CD14-positive monocyte (primary cell): Measurements from ENCODE around the gene NDFIP1. TPM values are rescaled to one million over a fixed set of nuclear protein-coding genes. Genes with fewer than 3 reads are reported as not detected.

Experiments
- DNase-seq, 3 donors: peaks; one replicate each; pipeline ENCODE4 v3.0.0-alpha.2; 2011 to 2022
- H2AFZ ChIP-seq: 2 replicates; pipeline ENCODE4 v1.6.0; 2012; ENCODE audit warnings: mild to moderate bottlenecking, low read depth, low read length, inconsistent platforms; ENCODE audit not compliant: insufficient read depth, poor library complexity, severe bottlenecking
- H3K27ac ChIP-seq, 2 donors: 1 replicate in 1 of 2; 2 replicates in 1 of 2; pipeline ENCODE4 v1.5.1; 2012 to 2013; ENCODE audit warnings: low read length in 2 of 2, control low read depth in 1 of 2, inconsistent platforms in 1 of 2, low read depth in 1 of 2, mild to moderate bottlenecking in 1 of 2
- H3K27me3 ChIP-seq, 2 donors: one replicate each; pipeline versions ENCODE4 v1.6.0 to v1.6.1; 2011 to 2013; ENCODE audit warnings: low read length in 2 of 2; ENCODE audit not compliant: control insufficient read depth in 2 of 2, insufficient read depth in 2 of 2
- H3K36me3 ChIP-seq, 2 donors: replicated peaks in 1 of 2; 1 replicate in 1 of 2; 2 replicates in 1 of 2; pipeline versions ENCODE4 v1.5.1 to v1.6.1; 2012 to 2013; ENCODE audit warnings: low read length in 2 of 2, control low read depth in 1 of 2, inconsistent platforms in 1 of 2, mild to moderate bottlenecking in 1 of 2; ENCODE audit not compliant: insufficient read depth in 2 of 2, control insufficient read depth in 1 of 2
- H3K4me1 ChIP-seq, 2 donors: 1 replicate in 1 of 2; 2 replicates in 1 of 2; pipeline versions ENCODE4 v1.5.1 to v1.6.1; 2012 to 2013; ENCODE audit warnings: low read length in 2 of 2, control low read depth in 1 of 2, inconsistent platforms in 1 of 2, mild to moderate bottlenecking in 1 of 2, moderate library complexity in 1 of 2; ENCODE audit not compliant: insufficient read depth in 2 of 2, control insufficient read depth in 1 of 2
- H3K4me2 ChIP-seq: replicated peaks from 2 replicates; pipeline ENCODE3; 2012; ENCODE audit warnings: low read length, moderate library complexity, mild to moderate bottlenecking; ENCODE audit not compliant: poor library complexity, severe bottlenecking; ENCODE audit errors: extremely low read depth
- H3K4me3 ChIP-seq, 3 experiments: fragments of 200-600 bp in 1 of 3; sonication (generic) in 1 of 3; replicated peaks in 1 of 3; 1 replicate in 2 of 3; 2 replicates in 1 of 3; pipeline ENCODE4 v1.5.1; 2011 to 2013; ENCODE audit warnings: low read length in 3 of 3, mild to moderate bottlenecking in 3 of 3, control low read depth in 2 of 3, low read depth in 2 of 3, inconsistent platforms in 1 of 3, moderate library complexity in 1 of 3
- H3K79me2 ChIP-seq: 2 replicates; pipeline ENCODE4 v1.6.0; 2012; ENCODE audit warnings: mild to moderate bottlenecking, control low read depth, inconsistent platforms, low read length, moderate library complexity; ENCODE audit not compliant: insufficient read depth
- H3K9ac ChIP-seq: 2 replicates; pipeline ENCODE4 v1.6.0; 2017; ENCODE audit warnings: low read length, mild to moderate bottlenecking; ENCODE audit not compliant: insufficient read depth, poor library complexity, severe bottlenecking
- H3K9me3 ChIP-seq, 2 donors: replicated peaks in 1 of 2; 1 replicate in 1 of 2; 2 replicates in 1 of 2; pipeline versions ENCODE4 v1.5.1 to v1.6.1; 2012 to 2013; ENCODE audit warnings: low read length in 2 of 2, control low read depth in 1 of 2; ENCODE audit not compliant: control insufficient read depth in 1 of 2, insufficient read depth in 1 of 2
- H4K20me1 ChIP-seq: 2 replicates; pipeline ENCODE4 v1.6.0; 2012; ENCODE audit warnings: mild to moderate bottlenecking, low read length, control low read depth, moderate library complexity; ENCODE audit not compliant: insufficient read depth
- H3K27ac Mint-ChIP-seq, 7 donors: one replicate each; pipeline ENCODE4 v1.8.0; 2020; ENCODE audit warnings: mild to moderate bottlenecking in 7 of 7, mixed read lengths in 7 of 7, moderate library complexity in 6 of 7, inconsistent platforms in 2 of 7
- H3K27me3 Mint-ChIP-seq, 3 donors: one replicate each; pipeline ENCODE4 v1.8.0; 2021 to 2022; ENCODE audit warnings: low read depth in 3 of 3, mild to moderate bottlenecking in 3 of 3, mixed read lengths in 3 of 3, moderate library complexity in 3 of 3, inconsistent platforms in 1 of 3
- H3K36me3 Mint-ChIP-seq, 2 donors: one replicate each; pipeline ENCODE4 v1.8.0; 2020; ENCODE audit warnings: mixed read lengths in 2 of 2, inconsistent platforms in 1 of 2, mild to moderate bottlenecking in 1 of 2
- H3K4me1 Mint-ChIP-seq: one replicate; pipeline ENCODE4 v1.8.0; 2020; ENCODE audit warnings: mild to moderate bottlenecking, mixed read lengths
- H3K4me3 Mint-ChIP-seq, 2 donors: one replicate each; pipeline ENCODE4 v1.8.0; 2020; ENCODE audit warnings: mild to moderate bottlenecking in 2 of 2, mixed read lengths in 2 of 2, moderate library complexity in 1 of 2
- H3K9me3 Mint-ChIP-seq, 7 donors: one replicate each; pipeline ENCODE4 v1.8.0; 2020 to 2022; ENCODE audit warnings: mixed read lengths in 7 of 7, mild to moderate bottlenecking in 6 of 7, moderate library complexity in 6 of 7, inconsistent platforms in 2 of 7
- CTCF ChIP-seq: fragments of 200-600 bp; IDR thresholded peaks from one replicate; pipeline ENCODE4 v1.8.0; 2022; ENCODE audit warnings: antibody characterized with exemption, mild to moderate bottlenecking
- WGBS: methylation state at CpG from one replicate; pipeline ENCODE4 v1.1.5; 2013; ENCODE audit warnings: missing lambda C conversion rate; ENCODE audit not compliant: insufficient coverage; 5-methylcytosine and 5-hydroxymethylcytosine counted together
- intact Hi-C, 2 donors: fragments of 100-400 bp; cut with micrococcal nuclease; formaldehyde crosslinking; loops; one replicate each; pipeline versions ENCODE4 v1.15.0 to v1.15.1; 2023
- polyA plus RNA-seq, 3 donors: library from polyadenylated mRNA; depleted of rRNA in 1 of 3; unstranded in 2 of 3; stranded (reverse) in 1 of 3; fragments of 300-500 nt in 2 of 3; fragments of >200 nt in 1 of 3; fragmentation: Illumina TruSeq in 2 of 3; gene quantifications; 1 replicate in 2 of 3; 2 replicates in 1 of 3; pipeline ENCODE4 v1.2.3, GENCODE V29; 2012 to 2021

NDFIP1 gene
- polyA plus RNA-seq, 3 donors, result 18.4 to 44.4 (median 44.0) TPM

- H3K4me3 ChIP-seq, result no peak overlapping the region
- no peaks in the 10 kb centered on the region for H3K79me2 ChIP-seq
- H3K4me2 ChIP-seq, result no peak overlapping the region
- peaks cover 0 to 3% of the 10 kb centered on the region in 2 donors for H3K27me3 ChIP-seq
- no peak overlapping the region for H3K9ac ChIP-seq
- no peak overlapping the region for H3K27ac ChIP-seq
- intact Hi-C loops, result no loop called here
- Mint-ChIP-seq H3K4me1 (peaks cover 10% of the 10 kb centered on the region), H3K27me3 (peaks cover 4 to 11% (median 9%) of the 10 kb centered on the region in 3 donors), H3K27ac (no peak overlapping the region), H3K36me3 (no peaks in the 10 kb centered on the region), H3K4me3 (peak overlapping the region in 1 of 2 donors; percentile 82), H3K9me3 (no peaks in the 10 kb centered on the region)
- H3K36me3 ChIP-seq, result no peaks in the 10 kb centered on the region
- no peak for TF ChIP-seq CTCF
- H4K20me1 ChIP-seq, result no peaks in the 10 kb centered on the region
- 100% methylated on average over 2 of the region's 4 CpGs for WGBS
- no peaks in the 10 kb centered on the region for H3K9me3 ChIP-seq
- H2AFZ ChIP-seq, result peak overlapping the region; percentile 49
- peaks cover 7 to 9% of the 10 kb centered on the region in 2 donors for H3K4me1 ChIP-seq
- DNase-seq, result no peak
These were observed 45.2 kb upstream of the NDFIP1 start for GRCh38 chr5:142063376-142063775.

GRCh38 chr5:142063878-142064331, 44.7 kb upstream of the NDFIP1 start:
- H3K27ac ChIP-seq, result no peak overlapping the region
- peak overlapping the region; percentile 54 to 82 for H3K4me3 Mint-ChIP-seq
- peak overlapping the region; percentile 49 for H2AFZ ChIP-seq
- H3K27ac Mint-ChIP-seq, result peak overlapping the region in 3 of 7 donors; percentile 16 to 68 (median 53)
- no peaks in the 10 kb centered on the region for H3K36me3 Mint-ChIP-seq
- H3K36me3 ChIP-seq, result no peaks in the 10 kb centered on the region
- peaks cover 7 to 9% of the 10 kb centered on the region in 2 donors for H3K4me1 ChIP-seq
- H3K4me3 ChIP-seq, result no peak overlapping the region
- no peaks in the 10 kb centered on the region for H4K20me1 ChIP-seq
- H3K79me2 ChIP-seq, result no peaks in the 10 kb centered on the region
- peaks cover 8 to 11% (median 9%) of the 10 kb centered on the region in 3 donors for H3K27me3 Mint-ChIP-seq
- no peaks in the 10 kb centered on the region for H3K9me3 Mint-ChIP-seq
- DNase-seq, result peak in 2 of 3 donors; percentile 29 to 40
- peaks cover 10% of the 10 kb centered on the region for H3K4me1 Mint-ChIP-seq
- H3K9ac ChIP-seq, result no peak overlapping the region
- intact Hi-C loops, result no loop called here
- peak overlapping the region; percentile 24 for H3K4me2 ChIP-seq
- WGBS, result 7% methylated on average over 9 of the region's 10 CpGs
- no peaks in the 10 kb centered on the region for H3K9me3 ChIP-seq
- peaks cover 0 to 3% of the 10 kb centered on the region in 2 donors for H3K27me3 ChIP-seq
- no peak for TF ChIP-seq CTCF
